SU-DHL-6 (cell line): ENCODE results near the gene C9orf57.

Experiments
- CTCF ChIP-seq: fragments of 200-600 bp; sonication (generic); IDR thresholded peaks from one replicate; pipeline ENCODE4 v1.5.1; 2017; ENCODE audit warnings: antibody characterized with exemption, mild to moderate bottlenecking, low read length, moderate library complexity; ENCODE audit not compliant: insufficient read depth, poor library complexity, severe bottlenecking
- EZH2phosphoT487 ChIP-seq: fragments of 200-600 bp; sonication (generic), shearing (Covaris generic); conservative IDR thresholded peaks from 2 replicates; pipeline ENCODE4 v1.6.1; 2018; ENCODE audit warnings: mild to moderate bottlenecking, antibody characterized with exemption, low read length, moderate library complexity, mixed read lengths

- TF ChIP-seq CTCF (no peak), EZH2phosphoT487 (no peak)
Measured at GRCh38 chr9:72037571-72037970, 22.8 kb downstream of the C9orf57 start.
